Hematopoietic multipotent progenitor cell treated with erythropoietin and hydrocortisone succinate and interleukin-3 and kit ligand, for 6 days (in vitro differentiated cells): ENCODE data around the gene TMEM82.

Source experiments
- DNase-seq: peaks from one replicate; pipeline ENCODE4 v3.0.0-alpha.2; 2015

Gene TMEM82

DNA sequence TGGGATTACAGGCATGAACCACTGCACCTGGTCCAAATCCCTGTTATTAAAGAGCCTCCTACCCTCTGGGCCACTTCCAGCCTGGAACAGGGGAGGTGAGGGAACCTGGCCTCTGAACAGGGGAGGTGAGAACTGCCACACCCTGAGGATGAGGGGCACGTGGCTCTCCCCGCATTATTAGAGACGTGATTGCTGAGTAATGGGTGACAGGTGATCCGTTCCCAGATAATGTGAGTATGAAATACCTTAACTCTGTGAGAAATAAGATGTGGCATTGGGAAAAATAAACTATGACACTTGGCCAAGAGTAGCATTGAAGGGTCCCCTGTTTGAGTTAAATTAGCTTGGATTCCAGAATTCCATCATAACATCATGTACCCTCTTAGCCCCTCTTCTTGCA, 19.9 kb upstream of the TMEM82 start:
- DNase-seq = no peak

DNA sequence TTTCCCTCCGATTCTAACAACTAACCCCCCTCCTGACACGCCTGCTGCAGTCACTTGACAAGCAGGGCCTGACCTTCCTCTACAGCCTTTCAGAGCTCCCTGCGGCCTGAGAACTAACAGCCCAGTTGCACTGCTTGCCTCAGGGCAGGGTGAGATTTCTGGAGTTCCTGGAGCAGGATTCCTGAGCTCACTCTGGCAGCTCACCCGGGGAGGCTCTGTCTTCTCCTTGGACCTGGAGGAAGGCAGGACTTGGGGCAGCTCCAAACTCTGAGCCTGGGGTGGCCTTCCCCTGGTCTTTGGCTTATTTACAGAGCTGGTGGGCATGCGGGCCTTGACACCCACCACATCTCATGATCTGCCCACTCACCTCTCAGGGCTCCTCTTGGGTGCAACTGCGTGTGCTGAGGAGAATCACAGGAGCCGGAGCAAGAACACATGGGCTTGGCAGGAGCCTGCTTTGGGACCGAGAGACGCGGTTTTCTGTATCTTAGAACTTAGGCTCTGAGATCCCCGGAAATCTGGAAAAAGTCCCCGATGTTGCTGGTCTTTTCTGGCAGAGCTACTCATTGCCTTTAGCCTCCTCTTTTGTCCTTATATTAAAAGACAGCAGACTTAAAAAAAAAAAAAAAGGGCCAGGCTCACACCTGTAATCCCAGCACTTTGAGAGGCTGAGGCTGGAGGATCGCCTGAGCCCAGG, 19.3 kb upstream of the TMEM82 start:
- no peak for DNase-seq

DNA sequence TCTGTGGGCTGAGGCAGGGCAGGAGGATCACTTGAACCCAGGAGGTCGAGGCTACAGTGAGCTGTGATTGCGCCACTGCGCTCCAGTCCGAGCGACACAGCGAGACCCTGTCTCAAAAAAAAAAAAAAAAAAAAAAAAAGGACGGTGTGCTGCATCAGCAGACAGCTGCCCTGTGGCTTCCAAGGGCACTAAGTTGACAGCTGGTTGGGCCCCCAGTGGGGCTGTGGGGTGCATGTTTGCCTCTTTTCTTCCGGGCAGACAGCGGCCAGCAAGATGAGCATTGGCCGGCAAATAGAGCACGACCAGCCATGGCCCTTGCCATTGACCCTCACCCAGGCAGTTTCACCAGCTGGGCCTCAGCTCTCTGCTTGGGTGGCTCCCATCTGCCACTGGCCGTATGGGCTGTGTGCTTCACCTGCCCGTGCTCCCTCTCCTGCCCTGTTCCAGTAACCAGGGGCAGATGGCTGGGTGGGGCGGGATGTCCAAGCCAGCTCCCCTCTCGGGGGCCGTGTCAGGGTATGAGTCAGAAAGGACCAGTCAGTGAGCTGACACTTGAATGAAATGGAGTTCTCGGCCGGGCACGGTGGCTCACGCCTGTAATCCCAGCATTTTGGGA, 18.6 kb upstream of the TMEM82 start:
- DNase-seq = no peak

DNA sequence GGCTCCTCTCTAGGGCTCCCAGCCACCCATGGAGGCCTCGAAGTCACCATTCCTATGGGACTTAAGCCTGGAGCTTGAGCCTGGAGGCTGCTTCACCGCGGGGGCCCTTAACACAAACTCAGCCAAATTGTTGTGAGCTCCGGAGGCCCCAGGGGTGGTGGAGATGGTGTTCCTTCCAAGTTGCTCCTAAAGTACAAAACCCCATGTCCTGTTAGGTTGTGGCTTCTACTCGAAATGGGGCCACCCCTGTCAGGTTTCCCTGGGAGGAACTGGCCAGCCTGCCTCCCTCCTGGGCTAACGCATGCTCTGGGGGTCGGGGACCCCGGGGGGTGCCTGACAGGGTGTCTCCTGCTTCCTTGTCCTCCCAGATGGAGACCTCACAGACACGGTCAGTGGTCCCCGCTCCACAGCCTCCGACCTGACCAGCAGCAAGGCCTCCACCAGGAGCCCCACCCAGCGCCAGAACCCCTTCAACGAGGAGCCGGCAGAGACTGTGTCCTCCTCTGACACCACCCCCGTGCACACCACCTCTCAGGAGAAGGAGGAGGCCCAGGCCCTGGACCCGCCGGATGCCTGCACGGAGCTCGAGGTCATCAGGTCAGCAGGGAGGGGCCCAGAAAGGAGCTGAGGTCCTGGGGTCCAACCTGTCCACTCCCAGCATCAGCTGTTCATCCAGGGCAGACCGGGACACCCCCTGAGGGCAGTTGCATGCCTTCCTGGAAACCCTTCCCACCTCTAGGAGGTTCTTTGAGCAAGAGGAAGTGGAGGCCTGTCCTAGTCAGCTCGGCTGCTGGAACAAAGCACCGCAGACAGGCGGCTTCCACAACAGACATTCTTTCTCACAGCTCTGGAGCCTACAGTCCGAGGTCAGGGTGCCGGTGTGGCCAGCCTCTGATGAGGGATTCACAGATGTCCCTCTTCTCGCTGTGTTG, 17.1 kb upstream of the TMEM82 start:
- DNase-seq = no peak

DNA sequence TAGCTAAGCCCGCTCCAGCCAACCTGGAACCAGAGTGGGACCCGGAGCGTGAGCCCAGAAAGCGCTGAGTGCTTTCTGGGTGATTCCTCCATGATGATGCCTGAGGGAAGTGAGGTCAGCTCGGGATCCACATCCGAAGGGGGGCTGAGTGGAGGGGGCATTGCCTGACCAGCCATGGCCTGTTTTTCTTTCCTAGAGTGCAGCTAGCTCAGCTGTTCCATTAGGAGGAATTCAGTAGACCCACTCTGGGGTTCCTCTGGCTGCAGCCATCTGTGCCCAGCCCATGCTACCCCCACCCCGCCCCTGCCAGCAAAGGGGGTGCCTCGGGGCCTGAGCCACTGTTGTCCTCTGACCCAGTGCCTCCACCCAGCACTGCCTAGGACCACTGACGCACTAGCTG, 15.8 kb upstream of the TMEM82 start:
- no peak for DNase-seq

DNA sequence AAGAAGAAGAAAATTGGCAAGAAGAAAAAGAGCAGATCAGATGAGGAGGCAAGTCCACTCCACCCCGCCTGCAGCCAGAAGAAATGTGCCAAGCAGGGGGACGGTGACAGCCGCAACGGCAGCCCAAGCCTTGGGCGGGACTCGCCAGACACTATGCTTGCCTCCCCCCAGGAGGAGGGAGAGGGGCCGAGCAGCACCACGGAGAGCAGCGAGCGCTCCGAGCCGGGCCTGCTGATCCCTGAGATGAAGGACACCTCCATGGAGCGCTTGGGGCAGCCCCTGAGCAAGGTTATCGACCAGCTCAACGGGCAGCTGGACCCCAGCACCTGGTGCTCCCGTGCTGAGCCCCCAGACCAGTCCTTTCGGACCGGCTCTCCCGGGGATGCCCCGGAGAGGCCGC, 15.3 kb upstream of the TMEM82 start:
- DNase-seq = no peak

DNA sequence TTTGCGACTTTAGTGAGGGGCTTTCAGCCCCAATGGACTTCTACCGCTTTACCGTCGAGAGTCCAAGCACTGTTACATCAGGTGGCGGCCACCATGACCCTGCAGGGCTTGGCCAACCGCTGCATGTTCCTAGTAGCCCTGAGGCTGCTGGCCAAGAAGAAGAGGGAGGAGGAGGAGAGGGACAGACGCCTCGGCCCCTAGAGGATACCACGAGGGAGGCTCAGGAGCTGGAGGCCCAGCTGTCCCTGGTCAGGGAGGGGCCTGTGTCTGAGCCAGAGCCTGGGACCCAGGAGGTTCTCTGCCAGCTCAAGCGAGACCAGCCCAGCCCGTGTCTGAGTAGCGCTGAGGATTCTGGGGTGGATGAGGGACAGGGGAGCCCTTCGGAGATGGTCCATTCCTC, 14.9 kb upstream of the TMEM82 start:
- no peak for DNase-seq

DNA sequence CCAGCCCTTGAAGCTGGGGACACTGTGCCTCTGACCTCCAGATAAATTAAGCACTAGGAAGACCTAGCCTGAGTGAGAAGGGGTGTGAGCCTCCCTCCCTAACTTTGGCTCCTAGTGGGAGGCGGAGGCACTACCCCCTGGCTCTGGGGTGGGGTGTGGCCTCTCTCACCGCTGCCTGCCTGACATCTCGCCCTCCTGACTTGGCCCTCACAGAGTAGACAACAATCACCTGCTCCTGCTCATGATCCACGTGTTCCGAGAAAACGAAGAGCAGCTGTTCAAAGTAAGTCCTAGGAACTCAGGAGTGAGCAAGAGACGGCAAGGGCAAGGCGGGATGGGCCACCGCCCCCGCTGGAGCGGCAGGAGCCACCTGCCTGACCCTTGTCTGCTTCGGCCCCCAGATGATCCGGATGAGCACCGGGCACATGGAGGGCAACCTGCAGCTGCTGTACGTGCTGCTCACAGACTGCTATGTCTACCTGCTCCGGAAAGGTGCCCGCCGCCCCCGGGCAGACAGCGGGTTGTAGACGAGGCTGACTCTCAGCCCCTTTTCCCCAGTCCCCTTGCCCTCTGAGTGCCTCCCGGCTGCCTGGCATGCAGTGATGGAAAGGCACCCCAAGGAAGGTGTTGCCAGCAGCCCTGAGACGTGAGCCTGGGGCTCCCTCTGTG, 14.3 kb upstream of the TMEM82 start:
- no peak for DNase-seq

DNA sequence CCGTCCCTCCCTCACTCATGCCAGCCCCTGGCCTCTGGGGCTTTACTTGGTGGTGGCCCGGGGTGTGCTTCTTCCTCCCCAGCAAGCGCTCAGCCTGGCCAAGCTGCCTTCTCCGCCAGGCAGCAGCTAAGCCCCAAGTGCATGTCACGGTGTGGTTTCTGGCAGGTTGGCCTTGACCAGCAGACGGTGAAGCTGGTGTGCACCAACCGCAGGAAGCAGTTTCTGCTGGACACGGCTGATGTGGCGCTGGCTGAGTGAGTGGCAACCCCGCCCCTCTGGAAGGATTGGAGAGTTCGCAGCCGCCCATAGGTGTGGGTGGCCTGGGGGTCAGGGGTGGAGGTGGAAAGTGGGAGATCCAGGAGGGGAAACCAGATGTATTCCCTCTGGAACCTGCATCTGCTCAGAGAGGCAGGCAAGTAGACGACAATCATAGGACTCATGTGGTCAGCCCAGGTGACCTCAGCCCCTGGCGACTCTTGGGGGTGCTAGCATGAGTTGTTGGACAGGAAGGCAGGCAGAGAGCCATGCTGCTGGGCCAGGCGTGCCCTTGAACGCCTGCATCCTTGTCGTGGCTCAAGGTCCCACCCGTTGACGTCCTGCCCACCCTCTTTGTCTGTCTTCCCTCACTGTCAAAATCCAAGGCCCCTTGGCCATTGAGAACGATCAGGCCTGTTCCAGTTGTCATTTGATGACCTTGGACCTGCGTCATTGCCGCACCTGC, 13.2 kb upstream of the TMEM82 start:
- DNase-seq = no peak

DNA sequence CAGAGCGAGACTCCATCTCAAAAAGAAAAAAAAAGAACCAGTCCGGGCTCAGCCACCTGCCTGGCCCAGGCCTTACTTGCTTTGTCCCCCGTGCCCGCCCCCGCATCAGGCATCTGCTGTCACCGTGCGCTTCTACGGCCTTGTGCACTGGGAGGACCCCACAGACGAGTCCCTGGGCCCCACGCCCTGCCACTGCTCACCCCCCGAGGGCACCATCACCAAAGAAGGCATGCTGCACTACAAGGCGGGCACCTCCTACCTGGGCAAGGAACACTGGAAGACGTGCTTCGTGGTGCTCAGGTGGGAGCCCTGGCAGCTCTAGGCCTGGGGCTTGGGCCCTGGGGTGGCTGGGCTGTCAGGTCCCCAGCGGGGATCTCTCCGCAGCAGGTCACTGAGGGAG, 11.9 kb upstream of the TMEM82 start:
- DNase-seq = no peak

DNA sequence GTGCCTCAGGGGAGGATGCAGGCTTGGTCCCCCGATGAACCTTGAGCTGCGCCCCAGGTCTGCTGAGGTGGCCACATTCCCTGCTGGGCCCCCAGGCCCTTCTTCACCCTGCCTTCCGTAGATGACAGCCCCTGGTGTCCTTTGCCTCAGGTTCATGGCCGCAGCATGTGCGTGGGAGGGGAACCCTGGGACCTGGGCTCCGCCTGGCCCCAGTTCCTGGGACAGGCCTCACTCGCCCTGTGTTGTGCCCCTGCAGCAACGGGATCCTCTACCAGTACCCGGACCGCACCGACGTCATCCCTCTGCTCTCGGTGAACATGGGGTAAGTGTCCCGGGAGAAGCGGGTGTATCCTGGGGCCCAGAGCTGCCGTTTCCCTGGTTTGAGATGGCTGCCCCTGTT, 11.4 kb upstream of the TMEM82 start:
- no peak for DNase-seq

DNA sequence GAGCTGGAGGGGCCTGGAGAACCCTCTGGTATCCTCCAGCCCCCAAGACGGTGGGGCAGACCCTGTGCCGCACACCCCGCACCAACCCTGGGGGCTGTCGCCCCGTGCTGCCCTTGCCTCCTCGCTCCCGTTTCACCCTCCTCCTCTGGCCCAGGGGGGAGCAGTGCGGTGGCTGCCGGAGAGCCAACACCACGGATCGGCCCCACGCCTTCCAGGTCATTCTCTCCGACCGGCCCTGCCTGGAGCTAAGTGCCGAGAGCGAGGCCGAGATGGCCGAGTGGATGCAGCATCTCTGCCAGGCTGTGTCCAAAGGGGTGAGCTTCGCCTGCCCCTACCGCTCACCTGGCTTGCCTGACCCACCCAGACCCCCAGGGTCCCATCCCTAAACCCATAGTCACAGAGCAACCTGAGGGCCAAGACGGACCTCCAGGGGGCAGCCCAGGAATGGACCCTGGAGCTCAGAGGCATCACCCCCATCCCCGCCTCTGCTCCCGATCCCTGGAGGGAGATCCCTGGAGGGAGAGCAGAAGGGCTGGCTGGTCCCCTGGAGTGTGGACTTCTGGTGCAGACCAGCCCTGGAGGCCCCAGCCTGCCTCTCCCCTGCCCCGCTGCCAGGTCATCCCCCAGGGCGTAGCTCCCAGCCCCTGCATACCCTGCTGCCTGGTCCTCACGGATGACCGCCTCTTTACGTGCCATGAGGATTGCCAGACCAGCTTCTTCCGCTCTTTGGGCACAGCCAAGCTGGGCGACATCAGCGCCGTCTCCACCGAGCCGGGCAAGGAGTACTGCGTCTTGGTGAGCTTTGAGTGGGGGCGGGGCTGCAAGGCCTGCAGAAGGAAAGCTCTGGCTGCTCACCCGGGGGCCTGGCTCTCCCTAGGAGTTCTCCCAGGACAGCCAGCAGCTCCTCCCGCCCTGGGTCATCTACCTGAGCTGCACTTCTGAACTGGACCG, 10.3 kb upstream of the TMEM82 start:
- DNase-seq = no peak

DNA sequence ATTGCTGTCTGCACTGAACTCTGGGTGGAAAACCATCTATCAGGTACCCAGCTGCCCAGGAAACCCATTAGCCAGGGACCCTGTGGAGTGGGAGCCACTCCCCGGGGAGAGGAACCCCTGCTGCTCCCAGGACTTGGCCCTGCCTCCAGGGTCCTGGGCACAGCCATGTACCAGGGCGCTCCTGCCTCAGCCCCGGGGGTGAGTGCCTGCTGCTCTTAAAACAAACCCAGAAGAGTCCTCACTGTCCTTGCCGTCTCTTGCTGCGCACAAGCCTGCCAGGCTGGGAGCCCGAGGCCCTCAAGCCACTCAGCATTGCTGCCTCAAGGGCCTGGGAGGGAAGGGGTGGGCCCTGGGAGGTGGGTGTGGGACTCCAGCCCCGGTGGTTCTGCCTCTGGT, 9.6 kb upstream of the TMEM82 start:
- no peak for DNase-seq

DNA sequence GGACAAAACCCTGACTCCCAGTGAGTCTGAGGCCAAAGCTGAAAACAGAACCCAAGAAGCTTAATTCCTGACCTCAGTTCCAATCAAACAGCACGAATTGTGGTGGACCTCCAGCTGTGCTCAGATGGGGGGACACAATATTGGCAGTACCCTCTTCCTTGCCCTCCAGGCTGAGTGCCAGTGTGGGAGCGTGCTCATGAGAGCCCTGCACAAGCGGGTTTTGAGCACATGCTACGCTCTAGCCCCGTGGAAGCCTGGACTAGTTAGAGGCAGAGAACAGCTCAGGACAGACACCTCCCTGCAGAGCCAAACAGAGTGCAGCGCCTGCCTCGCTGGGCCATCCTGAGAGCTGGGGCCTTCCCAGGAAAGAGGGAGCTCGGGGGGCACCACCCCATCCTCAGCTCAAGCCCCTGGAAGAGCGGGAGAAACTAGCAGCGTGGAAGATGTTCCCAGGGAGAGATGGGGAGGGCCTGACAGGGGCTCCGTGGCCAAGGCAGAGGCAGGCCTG, 9.0 kb upstream of the TMEM82 start:
- DNase-seq = no peak

DNA sequence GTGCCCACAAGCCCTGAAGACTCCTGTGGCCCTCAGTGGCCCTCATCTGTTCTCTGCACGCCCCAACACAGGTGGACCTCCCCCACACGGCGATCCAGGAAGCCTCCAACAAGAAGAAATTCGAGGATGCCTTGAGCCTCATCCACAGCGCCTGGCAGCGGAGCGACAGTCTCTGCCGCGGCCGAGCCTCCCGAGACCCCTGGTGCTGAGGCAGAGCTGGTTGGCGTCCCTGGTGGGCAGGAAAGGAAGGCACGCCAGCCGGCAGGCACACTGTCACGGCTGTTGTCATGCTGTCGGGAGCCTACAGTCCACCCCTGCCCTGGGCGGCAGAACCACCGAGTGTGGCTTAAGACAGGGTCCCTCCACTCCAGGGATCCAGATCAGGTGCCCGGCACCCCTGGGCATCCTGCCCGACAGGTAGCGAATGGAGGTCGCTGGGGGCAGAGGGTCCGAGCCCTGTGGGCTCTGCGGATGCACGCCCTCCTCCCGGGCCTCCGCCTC, 8.5 kb upstream of the TMEM82 start:
- DNase-seq = no peak

DNA sequence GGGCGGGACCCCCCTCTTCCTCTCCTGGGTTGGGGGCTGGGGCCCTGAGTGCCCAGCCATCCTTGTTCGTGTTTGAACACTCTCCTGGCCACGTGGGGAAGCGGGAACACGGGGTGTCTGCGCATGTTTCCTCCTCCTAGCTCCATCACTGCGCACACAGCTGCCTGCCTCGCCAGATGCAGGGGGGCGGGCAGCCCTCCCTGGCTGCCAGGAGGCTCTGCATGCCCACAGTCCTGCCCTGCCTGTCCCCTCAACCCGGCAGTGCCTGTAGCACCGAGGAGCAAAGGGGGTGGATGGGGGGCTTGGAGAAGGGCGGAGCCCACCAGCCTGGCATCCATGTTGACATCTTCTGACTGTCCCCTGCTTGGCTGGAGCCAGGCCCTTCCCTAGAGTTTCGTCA, 8.0 kb upstream of the TMEM82 start:
- DNase-seq = no peak

DNA sequence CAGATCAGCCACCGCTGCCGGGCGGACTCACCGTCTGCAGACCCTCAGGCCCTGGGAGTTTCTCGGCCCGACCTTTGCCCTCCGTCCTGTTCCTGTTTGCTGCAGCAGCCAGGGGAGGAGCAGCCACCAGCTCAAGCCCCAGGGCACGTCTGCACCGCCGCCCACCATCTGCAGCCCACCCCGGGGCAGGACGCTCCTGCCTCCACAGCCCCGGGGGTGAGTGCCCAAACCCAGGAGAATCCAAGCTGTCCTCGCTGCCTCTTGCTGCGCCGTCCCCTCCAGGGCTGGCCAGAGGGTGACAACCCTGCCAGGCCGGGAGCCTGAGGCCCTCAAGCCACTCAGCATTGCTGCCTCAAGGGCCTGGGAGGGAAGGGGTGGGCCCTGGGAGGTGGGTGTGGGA, 7.4 kb upstream of the TMEM82 start:
- DNase-seq = no peak

DNA sequence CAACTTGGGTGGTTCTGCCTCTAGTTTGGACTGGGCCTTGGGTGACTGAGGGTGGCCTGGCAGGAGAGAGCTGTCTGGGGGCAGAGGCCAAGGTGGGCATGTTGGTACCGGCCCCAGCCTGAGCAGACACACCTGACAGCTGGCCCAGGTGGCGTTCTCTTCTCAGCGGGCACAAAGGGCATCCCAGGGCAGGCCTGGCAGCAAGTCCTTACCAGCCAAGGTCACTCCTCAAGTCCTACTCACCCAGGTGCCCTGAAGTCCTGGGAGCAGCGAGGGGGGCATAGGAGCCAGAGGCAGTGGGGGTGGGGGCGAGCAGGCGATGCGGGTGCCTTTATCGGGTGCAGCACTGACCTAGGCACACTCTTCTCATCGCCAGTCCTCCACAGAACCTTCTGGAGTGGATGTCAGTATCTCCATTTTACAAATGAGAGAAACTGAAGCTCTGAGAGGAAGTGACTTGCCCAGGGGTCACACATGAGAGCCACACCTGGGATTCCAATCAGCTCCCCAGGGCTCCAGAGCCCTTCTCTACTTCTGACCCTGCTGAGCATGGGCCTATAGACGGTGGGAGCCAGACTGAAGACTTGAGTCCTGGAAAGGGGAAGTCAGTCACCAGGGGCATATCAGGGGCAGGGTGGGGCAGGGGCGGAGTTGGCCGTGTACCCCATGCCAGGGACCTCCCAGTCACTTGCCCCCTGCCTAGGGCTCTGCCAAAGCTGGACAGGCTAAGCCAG, 6.8 kb upstream of the TMEM82 start:
- DNase-seq = peak; percentile 51

DNA sequence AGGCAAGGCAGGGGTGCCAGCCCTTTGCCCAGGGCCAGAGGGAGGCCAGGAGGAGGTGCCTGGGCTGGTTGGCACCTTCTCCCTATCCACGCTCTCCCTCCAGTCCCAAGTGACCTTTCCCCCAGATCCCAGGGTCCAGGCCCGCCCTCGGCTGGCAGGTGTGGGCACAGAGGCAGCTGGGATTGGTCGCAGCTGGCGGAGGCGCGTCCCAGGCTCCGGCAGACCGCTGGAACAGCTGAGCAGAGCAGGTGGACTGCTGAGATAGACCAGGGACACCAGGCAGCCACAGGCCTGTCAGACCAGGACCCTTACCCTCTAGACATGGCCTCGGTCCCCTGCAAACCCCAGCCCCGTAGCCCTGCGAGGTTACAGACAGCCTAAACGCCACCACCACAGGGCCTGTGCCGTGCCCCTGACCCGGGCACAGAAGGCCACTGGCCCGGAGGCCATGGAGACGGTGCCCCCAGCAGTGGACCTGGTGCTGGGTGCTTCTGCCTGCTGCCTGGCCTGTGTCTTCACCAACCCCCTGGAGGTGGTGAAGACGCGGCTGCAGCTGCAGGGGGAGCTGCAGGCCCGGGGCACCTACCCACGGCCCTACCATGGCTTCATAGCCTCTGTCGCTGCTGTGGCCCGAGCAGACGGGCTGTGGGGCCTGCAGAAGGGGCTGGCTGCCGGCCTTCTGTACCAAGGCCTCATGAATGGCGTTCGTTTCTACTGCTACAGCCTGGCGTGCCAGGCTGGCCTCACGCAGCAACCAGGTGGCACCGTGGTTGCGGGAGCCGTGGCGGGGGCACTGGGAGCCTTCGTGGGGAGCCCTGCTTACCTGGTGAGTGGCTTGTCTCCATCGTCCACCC, 6.0 kb upstream of the TMEM82 start, which contains the start of gene SLC25A34:
Gene SLC25A34, plus strand, starts transcription at position 221 of the 854 bp plus-strand sequence. Its CDS starts 228 bp downstream, at position 449.
- DNase-seq = no peak
